Measurements from ENCODE around the gene TRIM40.

TRIM40 gene, protein sequence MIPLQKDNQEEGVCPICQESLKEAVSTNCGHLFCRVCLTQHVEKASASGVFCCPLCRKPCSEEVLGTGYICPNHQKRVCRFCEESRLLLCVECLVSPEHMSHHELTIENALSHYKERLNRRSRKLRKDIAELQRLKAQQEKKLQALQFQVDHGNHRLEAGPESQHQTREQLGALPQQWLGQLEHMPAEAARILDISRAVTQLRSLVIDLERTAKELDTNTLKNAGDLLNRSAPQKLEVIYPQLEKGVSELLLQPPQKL

DNA sequence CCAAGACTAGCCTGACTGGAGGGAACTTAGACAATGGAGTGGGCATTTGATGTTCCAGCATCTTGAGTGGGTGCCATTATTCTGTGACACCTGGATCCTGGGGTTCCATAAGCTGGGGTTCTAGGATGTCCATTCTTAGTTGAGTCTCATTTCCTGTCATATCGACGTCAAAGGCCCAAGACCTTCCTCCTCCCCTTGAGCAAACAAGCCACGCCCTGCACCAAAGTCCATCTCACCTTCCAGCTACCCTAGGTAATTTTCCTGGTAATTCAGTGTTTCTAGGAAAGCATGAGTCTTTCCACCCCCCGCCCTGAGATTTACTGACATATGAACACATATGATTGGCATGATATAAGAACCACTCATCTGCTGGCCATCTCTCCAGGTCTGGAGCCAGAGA is at the start of gene TRIM40:
Gene TRIM40, plus strand, starts transcription at position 384 of the 400 bp plus-strand sequence. CDS start 897 bp downstream, outside the sequence.
- H3K9me3 Mint-ChIP-seq, result no peaks in the 10 kb centered on the region
- peaks cover 63% of the 10 kb centered on the region for H3K27me3 Mint-ChIP-seq
- no peak for DNase-seq
- no peak within 1 kb of the TSS for H3K27ac Mint-ChIP-seq
- CTCF ChIA-PET, result interaction anchor here (1.7 kb wide), 1 partner anchor 33 kb away, joined by 8 read pairs; no protein-coding TSS in a partner anchor
- no peak within 1 kb of the TSS for H3K4me3 Mint-ChIP-seq
- peaks cover 11% of the 10 kb centered on the region for H3K4me1 Mint-ChIP-seq
- no peaks in the 10 kb centered on the region for H3K36me3 Mint-ChIP-seq

DNA sequence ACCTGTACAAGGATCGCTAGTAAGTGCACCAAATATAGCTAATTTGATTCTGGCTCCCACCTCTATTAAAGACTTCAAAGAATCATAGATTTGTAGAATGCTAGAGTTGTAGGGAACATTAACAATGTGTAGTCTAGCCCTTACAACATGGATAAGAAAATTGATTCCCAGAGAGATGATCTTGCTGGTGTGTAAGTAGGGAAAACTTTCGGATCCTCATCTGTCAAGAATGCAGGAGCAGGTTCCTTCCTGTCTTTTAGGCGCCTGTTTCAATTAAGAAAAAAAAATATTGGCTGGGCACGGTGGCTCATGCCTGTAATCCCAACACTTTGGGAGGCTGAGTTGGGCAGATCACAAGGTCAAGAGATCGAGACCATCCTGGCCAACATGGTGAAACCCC is 48.1 kb upstream of the TRIM40 start:
- Mint-ChIP-seq H3K27ac (no peak overlapping the region), H3K27me3 (peaks cover 57% of the 10 kb centered on the region)
- CTCF ChIA-PET, result interaction anchor here (0.8 to 1.8 kb wide), 4 partner anchors 10 to 44 kb away, joined by 3 to 5 read pairs (median 4); no protein-coding TSS in a partner anchor

DNA sequence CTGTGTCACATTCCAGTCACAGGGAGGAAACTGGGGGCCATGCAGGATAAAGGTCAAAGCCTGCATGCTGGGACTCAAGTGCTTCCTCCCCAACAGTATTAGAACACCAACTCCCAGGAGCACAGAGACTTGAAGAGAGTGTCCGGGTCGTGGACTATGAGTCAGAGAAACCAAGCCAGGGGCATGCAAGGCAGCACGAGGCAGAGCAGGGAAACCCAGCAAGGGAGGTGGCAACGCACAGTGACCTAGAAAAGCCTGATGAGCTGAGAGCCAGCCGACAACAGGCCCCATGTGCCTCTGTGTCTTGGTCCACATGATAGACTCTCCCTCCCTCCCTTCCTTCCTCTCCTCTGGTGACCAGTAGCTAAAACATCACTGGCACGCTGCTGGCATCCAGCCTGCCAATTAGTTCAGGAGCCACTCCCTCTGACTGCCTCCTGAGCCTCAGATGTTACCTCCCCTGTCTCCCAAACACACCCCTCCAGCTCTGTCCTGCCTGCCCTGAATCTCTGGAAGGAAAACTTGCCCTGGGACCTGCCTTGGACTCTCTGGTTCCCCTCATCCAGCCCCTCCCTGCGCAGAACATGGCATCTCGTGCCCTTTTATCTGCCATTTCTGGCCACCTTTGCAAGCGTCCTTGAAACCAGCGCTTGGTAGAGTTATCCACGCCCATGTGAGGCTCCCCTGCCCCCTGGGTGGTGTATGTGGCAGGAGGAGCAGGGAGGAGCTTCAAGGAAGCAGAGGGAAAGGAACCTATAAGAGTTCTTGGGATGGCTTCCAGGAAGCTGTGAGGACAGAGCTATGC is 44.2 kb upstream of the TRIM40 start:
- CTCF ChIA-PET, result interaction anchor here (3.1 kb wide), 1 partner anchor 40 kb away, joined by 8 read pairs; no protein-coding TSS in a partner anchor
- no peaks in the 10 kb centered on the region for H3K36me3 Mint-ChIP-seq
- peaks cover 83% of the 10 kb centered on the region for H3K27me3 Mint-ChIP-seq

More for the DNA sequence above, 48.1 kb upstream of the TRIM40 start:
- Mint-ChIP-seq H3K4me3 (no peak overlapping the region), H3K9me3 (no peaks in the 10 kb centered on the region), H3K4me1 (no peaks in the 10 kb centered on the region), H3K36me3 (no peaks in the 10 kb centered on the region)
- no peak for DNase-seq

DNA sequence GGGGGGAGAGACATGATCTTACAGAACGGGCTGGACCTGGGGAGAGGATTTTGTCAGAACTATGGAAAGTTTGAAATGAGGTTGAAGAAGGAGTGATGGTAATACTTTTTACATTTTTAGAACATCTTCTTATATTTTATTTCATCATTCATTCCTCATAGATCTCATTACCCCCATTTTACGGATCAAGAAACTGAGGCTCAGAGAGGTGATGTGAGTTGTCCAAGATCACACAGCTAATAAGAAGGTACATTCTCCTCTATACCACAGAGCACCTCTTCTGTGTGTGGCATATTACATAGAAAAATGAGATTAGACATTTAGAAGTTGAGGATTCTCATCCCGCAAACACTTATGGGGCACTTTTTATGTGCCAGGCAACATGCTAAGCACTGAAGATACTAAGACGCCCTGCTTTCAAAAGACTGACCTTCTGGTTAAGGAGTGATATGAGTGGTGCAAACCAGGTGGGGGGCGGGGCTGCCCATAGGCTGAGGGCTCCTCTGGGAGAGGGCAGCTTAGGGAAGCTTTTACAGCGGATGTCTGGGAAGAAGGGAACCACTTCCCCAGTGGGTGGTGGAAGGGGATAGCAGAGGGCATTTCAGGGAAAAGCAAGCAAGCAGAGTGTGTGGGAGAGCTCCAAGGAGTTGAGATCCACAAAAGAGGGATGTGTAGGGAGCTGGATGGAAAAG is 42.9 kb upstream of the TRIM40 start:
- peaks cover 89% of the 10 kb centered on the region for H3K27me3 Mint-ChIP-seq
- H3K9me3 Mint-ChIP-seq, result no peaks in the 10 kb centered on the region
- CTCF ChIA-PET, result no interaction called here

More for the DNA sequence above, 44.2 kb upstream of the TRIM40 start:
- H3K4me3 Mint-ChIP-seq, result no peak overlapping the region
- H3K4me1 Mint-ChIP-seq, result no peaks in the 10 kb centered on the region
- no peak overlapping the region for H3K27ac Mint-ChIP-seq
- DNase-seq, result no peak
- no peaks in the 10 kb centered on the region for H3K9me3 Mint-ChIP-seq

DNA sequence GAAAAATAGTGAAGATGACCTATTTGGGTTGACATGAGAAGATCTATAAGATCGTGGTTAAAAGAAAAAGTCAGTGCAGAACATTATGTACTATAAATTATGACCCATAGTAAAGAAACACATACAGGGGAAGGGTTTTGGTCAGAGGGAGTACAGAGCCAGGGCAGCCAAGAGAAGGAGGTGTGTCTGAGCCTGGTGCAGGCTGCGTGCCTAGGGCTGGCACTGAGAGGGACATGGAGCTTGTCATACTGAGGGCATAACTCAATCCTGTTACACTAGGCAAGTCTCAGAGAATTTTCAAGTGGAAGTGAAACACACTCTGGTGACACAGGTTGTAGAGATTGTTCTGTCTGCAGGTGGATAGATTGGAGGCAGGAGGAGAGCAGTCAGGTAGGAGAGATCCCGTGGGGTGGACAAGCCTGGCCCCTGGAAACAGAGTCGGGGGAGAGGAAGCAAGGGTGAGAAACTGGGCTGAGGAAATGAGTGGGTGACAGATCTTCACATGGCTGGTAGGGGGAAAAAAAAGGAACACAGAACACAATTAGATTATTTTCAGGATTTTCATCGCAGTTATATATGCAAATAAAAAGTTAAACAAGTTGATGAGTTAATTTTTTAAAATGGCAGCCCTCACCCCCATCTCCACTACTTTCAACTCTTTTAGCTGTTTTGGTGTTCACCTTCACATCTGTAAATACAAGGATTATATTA is 41.8 kb upstream of the TRIM40 start:
- Mint-ChIP-seq H3K36me3 (no peaks in the 10 kb centered on the region), H3K4me1 (peaks cover 19% of the 10 kb centered on the region), H3K9me3 (no peaks in the 10 kb centered on the region), H3K27ac (no peak overlapping the region), H3K27me3 (peaks cover 89% of the 10 kb centered on the region), H3K4me3 (no peak overlapping the region)
- CTCF ChIA-PET, result interaction anchor here (0.8 to 1.2 kb wide), 2 partner anchors 9 to 39 kb away, joined by 3 to 5 read pairs; no protein-coding TSS in a partner anchor
- DNase-seq, result no peak

More for the DNA sequence above, 42.9 kb upstream of the TRIM40 start:
- no peak overlapping the region for H3K4me3 Mint-ChIP-seq
- H3K36me3 Mint-ChIP-seq, result no peaks in the 10 kb centered on the region
- no peak for DNase-seq
- no peak overlapping the region for H3K27ac Mint-ChIP-seq
- H3K4me1 Mint-ChIP-seq, result peaks cover 10% of the 10 kb centered on the region

GRCh38 chr6:30096829-30097228 is 39.1 kb upstream of the TRIM40 start:
- Mint-ChIP-seq H3K27ac (no peak overlapping the region), H3K4me1 (peaks cover 39% of the 10 kb centered on the region), H3K9me3 (no peaks in the 10 kb centered on the region), H3K27me3 (peaks cover 94% of the 10 kb centered on the region), H3K4me3 (no peak overlapping the region), H3K36me3 (no peaks in the 10 kb centered on the region)
- CTCF ChIA-PET, result interaction anchor here (1.4 kb wide), 1 partner anchor 358 kb away, joined by 3 read pairs; no protein-coding TSS in a partner anchor
- DNase-seq, result no peak

- Mint-ChIP-seq H3K4me1 (peaks cover 51% of the 10 kb centered on the region), H3K9me3 (no peaks in the 10 kb centered on the region), H3K4me3 (no peak overlapping the region), H3K36me3 (no peaks in the 10 kb centered on the region), H3K27ac (no peak overlapping the region), H3K27me3 (peaks cover 91% of the 10 kb centered on the region)
- peak; percentile 31 for DNase-seq
- CTCF ChIA-PET, result interaction anchor here (1.6 kb wide), 1 partner anchor 11 kb away, joined by 5 read pairs; no protein-coding TSS in a partner anchor
Measured at GRCh38 chr6:30097902-30098768, 37.8 kb upstream of the TRIM40 start.

DNA sequence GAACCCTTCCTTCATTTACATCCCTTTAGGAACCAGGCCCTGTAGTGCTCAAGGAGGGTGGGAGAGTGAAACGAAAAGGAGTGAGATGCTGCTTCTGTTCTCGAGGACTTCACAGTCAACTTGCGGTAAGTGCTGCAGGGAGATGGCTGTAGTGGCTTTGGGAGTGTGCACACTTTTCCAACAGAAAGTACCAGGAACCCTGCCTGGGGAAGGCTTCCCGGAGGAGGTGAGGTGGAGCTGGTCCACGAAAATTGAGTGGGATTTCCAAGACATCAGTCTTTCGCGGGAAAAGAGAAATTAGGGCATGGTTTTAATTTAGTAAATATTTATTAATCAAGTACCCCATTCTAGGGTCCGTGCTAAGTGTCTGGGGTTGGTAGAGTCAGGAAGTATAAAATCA is 35.8 kb upstream of the TRIM40 start:
- CTCF ChIA-PET, result no interaction called here
- Mint-ChIP-seq H3K9me3 (no peaks in the 10 kb centered on the region), H3K4me3 (no peak overlapping the region), H3K27ac (no peak overlapping the region), H3K4me1 (peaks cover 57% of the 10 kb centered on the region), H3K27me3 (peaks cover 94% of the 10 kb centered on the region), H3K36me3 (no peaks in the 10 kb centered on the region)
- no peak for DNase-seq

GRCh38 chr6:30100585-30101443 is 35.1 kb upstream of the TRIM40 start:
- H3K9me3 Mint-ChIP-seq, result no peaks in the 10 kb centered on the region
- no peaks in the 10 kb centered on the region for H3K36me3 Mint-ChIP-seq
- CTCF ChIA-PET, result interaction anchor here (1.2 to 7.9 kb wide), 5 partner anchors 31 to 119 kb away, joined by 4 to 180 read pairs (median 4); partner anchors contain the start of gene POLR1H
- peaks cover 92% of the 10 kb centered on the region for H3K27me3 Mint-ChIP-seq
- peaks cover 57% of the 10 kb centered on the region for H3K4me1 Mint-ChIP-seq
- H3K27ac Mint-ChIP-seq, result no peak overlapping the region
- H3K4me3 Mint-ChIP-seq, result peak overlapping the region; percentile 59
- peak; percentile 38 for DNase-seq

- peaks cover 95% of the 10 kb centered on the region for H3K27me3 Mint-ChIP-seq
Measured at GRCh38 chr6:30101444-30102413, 34.2 kb upstream of the TRIM40 start.

GRCh38 chr6:30102414-30102969 is 33.4 kb upstream of the TRIM40 start:
- Mint-ChIP-seq H3K4me3 (peak overlapping the region; percentile 75), H3K9me3 (no peaks in the 10 kb centered on the region), H3K27me3 (peaks cover 90% of the 10 kb centered on the region), H3K36me3 (no peaks in the 10 kb centered on the region), H3K4me1 (peaks cover 52% of the 10 kb centered on the region), H3K27ac (no peak overlapping the region)
- CTCF ChIA-PET, result interaction anchor here (0.7 to 7.9 kb wide), 24 partner anchors 8 to 249 kb away, joined by 3 to 180 read pairs (median 4); partner anchors contain the start of genes POLR1H, PPP1R11, RNF39 and TRIM31
- peak; percentile 24 for DNase-seq

More at GRCh38 chr6:30101444-30102413, 34.2 kb upstream of the TRIM40 start:
- CTCF ChIA-PET, result interaction anchor here (0.7 to 7.9 kb wide), 8 partner anchors 11 to 279 kb away, joined by 3 to 180 read pairs (median 4); partner anchors contain the start of genes POLR1H and TRIM31
- H3K9me3 Mint-ChIP-seq, result no peaks in the 10 kb centered on the region
- H3K27ac Mint-ChIP-seq, result peak overlapping the region; percentile 28
- H3K36me3 Mint-ChIP-seq, result no peaks in the 10 kb centered on the region
- peak overlapping the region; percentile 59 for H3K4me3 Mint-ChIP-seq
- DNase-seq, result peak; percentile 80
- peaks cover 57% of the 10 kb centered on the region for H3K4me1 Mint-ChIP-seq

Data from activated naive CD4-positive, alpha-beta T cell treated with anti-CD3 and anti-CD28 coated beads, Interleukin-2, amount 10 ng/mL, durations not matched to agents 7 days and 5 days (primary cell).